Mesenteric fat pad (tissue), 1 donor: ENCODE data around the gene RNASE8. TPM values are rescaled to one million over a fixed set of nuclear protein-coding genes. Genes with fewer than 3 reads are reported as not detected.

Source experiments
- DNase-seq: peaks from one replicate; pipeline ENCODE4 v3.0.0-alpha.2; 2020; ENCODE audit warnings: low spot score
- total RNA-seq: library from RNA; stranded (reverse); fragmentation: NEBNext Ultra II Directional; extraction: Animal tissue kit (Norgen Biotek cat#: 25700); gene quantifications from one replicate; pipeline ENCODE4 v1.2.1, GENCODE V29; 2021
- donor health status: DM: yes; HTN: yes; CAD: no.

Gene RNASE8
- total RNA-seq, 1 donor from 2014 or later, result not detected

DNA sequence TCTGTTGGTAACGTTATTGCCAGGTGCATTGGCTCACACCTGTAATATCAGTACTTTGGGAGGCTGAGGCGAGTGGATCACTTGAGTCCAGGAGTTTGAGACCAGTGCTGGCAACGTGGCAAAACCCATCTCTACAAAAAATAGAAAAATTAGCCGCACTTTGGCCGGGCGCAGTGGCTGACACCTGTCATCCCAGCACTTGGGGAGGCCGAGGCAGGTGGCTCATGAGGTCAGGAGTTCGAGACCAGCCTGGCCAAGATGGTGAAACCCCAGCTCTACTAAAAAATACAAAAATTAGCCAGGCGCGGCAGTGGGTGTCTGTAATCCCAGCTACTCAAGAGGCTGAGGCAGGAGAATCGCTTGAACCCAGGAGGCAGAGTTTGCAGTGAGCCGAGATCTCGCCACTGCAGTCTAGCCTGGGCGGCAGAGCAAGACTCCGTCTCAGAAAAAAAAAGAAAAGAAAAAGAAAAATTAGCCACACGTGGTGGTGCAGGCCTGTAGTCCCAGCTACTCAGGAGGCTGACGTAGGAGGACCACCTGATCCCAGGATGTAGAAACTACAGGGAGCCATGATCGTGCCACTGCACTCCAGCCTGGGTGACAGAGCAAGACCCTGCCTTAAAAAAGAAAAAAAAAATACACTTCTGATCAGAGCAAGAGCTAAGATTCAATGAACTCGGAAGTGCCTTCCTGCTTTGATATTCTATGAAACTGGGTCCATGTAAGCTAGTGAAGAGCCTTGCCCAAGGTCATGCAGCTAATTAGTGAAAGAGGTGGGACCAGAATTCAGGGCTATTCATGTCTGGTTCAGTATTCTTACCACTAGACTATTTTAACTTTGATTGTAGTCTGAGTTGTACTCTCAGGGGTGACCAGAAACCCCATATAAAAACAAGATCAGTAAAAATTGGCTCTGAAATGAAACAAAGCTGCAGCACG lies 4.2 kb upstream of the RNASE8 start:
- DNase-seq, result no peak

DNA sequence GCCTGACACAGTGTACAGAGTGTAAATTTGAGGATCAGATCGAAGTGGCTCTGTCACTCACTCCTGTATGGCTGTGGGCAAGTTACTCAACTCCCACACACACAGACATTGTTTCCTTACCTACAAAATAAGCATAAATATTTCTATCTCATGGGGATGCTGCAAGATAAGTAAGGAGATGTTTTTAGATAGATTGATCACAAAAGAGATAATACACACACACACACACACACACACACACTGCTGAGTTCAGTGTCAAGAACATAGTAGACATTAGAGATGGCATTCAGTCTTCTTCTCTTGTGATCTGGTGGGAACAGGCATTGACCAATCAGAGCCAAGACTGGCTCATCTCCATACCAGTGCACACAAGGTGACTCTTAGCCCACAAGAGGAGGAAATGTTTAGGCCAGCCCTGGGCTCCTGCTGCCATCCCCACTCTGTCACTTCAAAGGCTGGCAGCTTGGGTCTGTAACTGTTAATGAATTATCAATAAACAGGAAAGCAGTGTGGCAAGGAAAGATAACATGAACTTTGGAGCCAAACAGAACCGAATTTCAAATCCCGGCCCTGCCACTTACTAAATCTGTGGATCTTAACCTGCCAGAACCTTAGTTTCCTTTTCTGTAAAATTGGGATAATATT lies 3.4 kb upstream of the RNASE8 start:
- DNase-seq, result no peak

DNA sequence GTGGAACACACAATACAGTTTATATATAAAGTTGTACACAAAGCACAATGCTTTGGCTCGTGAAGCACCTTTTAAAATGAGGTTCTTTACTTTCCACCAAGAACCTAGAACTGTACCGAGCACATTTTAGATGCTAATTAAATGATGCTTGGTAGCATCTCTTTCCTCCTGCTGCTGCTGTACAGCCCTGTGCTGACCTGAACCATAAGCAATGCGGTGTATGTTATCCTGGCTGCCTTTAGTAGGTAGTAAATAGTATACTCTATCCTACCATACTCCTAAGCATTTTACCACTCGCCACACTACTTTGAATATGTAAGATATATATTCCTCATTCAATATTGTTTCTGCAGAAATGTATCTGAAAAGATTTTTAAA lies 2.9 kb upstream of the RNASE8 start:
- DNase-seq, result no peak

DNA sequence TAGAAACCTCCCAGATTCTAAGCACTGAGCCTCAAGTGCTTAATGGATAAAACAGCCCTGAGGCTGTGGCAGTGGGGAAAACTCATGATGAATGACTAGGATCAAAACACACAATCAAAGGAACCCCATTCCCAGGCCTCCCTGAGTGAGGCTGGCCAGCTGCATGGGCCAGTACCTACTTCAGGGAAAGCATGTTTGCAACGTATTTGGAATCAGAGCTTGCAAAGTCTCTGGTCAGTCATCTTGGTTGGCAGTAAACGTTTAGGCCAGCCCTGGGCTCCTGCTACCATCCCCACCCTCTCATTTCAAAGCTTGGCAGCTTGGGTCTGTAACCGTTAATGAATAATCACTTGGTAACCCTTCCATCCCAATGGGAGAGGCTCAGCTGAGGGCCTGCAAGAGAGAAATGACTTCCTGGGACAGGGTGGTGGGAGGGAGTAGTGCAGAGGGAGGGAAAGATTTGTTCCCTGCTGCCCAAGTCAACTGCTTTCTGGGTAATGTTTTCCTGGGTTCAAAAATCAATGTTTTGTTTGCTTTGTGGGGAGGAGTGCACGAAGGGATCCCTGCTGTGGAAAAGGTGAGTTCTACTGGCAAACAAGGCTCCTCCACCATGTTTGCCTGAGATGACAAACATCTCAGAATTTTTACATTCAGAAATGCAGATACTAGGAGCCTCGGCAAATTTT lies 2.0 kb upstream of the RNASE8 start:
- no peak for DNase-seq

DNA sequence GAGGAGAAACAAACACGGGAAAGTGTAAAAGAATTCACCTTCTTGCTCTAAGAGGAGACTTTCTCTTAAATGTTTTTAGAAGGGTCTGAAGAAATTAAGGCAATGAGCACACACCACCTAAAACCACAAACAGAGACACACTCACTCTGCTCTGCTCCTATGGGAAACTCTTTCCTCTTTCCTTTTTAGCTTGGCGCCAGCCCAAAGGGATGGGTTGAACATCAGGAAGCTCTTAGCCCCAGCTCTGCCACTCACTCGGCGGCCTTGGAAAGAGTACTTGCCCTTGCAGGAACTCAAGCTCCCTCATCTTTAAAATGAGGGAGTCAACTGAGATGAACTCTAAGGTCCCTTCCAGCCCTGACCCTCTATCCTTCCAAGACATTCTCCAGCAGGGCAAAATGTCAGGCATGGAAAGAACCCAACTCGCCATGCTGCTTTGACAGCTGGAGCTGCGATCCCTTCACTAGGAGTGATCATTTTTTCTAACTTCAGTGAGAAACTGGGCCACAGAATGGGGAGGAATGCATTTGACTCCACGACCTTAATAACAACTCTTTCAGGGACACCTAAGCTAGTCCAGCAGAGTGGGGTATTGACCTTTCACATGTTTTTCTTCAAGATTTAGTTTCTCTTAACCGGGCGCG lies 980 bp upstream of the RNASE8 start:
- DNase-seq, result no peak

DNA sequence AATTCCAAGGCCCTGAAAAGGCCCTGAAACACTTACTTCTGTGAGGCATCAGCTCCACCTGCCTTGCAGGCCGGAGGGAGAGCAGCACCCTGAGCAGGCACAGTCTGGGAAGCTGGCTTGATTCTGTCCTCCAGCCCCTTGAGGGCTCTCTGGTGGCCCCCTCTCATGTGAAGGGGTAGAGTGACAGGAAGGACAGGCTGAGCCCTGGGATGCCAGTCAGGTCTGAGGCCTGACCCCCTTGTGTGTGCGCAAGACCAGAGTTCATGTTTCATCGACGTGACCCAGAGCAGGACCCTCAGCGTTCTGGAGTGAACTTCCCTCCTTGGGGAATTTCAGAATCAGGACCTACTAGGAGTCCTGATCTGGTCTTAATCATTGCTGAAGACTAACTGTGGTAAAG lies 1.3 kb downstream of the RNASE8 start:
- DNase-seq, result no peak

DNA sequence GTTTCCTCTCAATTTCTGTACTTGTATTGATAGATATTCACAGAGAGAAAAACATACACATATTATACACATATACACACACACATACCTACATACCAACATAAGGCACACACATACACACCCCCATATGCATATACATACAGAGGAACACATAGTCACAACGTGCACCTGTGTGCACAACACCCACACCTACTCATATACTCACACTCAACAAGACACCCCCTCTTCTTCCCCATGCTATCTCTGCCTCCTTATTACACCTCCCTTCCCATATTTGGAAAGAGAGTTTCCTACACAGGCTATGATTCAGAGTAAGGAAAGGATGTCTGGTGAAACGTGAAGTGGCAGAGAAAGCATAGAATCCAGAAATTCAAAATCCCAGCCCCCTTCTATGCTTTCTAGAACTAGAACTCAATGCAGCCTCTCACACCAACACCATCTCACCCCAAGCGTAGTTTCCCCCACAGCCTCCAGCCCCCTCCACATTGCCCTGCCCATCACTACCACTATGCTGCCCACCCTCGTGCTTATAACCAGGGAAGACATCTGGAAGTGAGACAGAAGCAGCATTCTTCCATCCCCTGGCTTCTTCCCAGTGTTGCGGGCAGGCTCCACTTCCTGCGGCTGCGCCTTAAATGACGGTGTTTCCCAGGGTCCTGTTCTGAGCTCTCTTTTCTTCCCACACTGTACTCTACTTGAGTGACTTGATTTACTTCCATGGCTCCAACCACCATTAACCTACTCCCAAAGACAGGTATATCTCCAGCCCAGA lies 2.4 kb downstream of the RNASE8 start:
- DNase-seq, result no peak

DNA sequence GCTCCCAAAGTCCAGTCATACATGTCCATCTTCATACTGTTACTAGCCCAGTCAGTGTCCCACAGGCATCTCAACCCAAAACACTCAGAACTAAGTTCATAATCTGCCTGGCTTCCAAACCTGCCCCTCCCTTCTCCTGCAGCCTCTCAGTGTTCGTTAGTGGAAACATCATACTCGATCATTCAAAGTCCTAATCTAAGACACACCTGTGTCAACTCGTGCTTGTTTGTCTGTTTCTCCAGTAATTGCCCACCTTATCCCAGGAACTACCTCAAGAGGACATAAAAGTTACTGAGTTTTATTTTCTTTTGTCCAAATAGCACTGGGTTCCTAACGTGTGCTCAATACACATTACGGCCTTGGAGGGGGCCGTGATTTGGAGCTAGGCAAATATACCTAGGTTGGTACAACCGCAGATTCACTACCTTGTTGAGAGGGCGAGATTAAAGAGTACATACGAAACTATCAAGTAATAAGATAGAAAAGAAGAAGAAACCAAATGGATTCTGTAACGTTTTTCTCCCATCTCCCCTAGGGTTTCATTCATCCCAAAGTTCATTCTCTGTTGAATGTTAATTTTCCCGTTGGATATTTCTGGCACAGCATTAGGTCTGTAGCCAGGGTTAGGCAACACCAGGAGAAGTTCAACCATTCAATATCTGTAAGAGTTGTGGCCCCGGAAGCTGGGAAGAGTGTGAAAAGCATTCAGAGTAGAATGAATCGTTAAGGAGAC lies 3.2 kb downstream of the RNASE8 start:
- no peak for DNase-seq

DNA sequence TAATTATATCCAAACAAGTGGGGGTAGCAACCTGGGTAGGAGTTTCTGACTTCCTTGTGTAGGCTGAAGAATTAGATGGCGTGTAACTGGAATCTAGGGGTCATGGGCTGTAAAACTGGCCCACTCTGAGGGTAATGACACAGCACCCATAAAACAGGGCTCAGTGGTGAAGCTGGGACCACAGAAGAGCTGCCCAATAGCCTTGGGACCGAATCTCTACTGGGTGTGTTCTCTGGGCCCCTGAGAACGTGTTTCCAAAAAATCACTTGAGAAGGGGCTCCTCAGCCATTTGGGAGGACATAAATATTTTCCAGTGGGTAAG lies 3.7 kb downstream of the RNASE8 start:
- DNase-seq, result no peak

DNA sequence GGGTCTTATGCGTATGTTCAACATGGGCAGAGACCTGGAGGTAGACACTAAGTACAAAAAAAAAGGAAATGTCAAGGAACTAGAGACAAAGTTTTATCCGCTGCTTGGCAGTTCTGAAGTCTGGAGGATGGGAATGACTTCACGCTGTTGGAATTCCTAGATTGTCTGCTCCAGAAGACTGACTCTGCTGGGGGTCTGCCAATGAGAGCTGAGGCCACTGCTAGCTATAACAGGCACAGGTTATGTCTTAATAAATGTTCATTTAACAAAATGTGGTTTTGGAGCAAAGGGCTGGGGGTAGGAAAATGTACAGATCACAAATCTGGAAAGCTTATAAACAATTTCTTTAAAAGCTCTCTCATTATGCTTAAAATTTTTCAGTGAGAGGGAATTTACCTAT lies 5.9 kb downstream of the RNASE8 start:
- no peak for DNase-seq

DNA sequence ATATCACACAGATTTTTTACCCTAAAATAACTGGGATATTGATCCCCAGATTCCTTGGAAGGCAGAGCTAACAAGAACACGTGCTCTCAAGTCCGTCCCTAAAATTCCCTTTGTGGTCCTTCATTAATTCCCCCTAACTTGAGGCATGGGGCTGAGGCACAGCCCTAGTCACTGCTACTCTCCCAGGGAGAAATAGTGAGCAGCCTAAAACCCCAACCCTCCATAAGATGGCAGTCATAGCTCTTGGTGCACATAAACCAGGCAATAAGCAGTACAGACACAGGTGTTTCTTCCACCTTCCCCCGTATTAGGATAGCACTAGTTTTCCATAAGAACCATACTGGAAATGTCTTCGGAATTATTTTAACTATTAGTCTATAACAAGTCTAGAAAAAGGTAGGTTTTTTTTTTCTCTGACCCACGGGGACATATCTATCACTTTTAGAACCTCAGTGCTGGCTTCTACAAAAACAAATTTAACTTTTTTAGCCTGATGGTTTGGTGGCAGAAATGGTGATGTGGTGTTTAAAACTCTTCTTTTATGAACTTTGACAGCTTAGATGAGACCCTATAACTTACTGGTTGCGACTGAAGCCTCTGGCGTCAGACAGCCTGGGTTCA lies 9.4 kb downstream of the RNASE8 start:
- DNase-seq, result no peak

DNA sequence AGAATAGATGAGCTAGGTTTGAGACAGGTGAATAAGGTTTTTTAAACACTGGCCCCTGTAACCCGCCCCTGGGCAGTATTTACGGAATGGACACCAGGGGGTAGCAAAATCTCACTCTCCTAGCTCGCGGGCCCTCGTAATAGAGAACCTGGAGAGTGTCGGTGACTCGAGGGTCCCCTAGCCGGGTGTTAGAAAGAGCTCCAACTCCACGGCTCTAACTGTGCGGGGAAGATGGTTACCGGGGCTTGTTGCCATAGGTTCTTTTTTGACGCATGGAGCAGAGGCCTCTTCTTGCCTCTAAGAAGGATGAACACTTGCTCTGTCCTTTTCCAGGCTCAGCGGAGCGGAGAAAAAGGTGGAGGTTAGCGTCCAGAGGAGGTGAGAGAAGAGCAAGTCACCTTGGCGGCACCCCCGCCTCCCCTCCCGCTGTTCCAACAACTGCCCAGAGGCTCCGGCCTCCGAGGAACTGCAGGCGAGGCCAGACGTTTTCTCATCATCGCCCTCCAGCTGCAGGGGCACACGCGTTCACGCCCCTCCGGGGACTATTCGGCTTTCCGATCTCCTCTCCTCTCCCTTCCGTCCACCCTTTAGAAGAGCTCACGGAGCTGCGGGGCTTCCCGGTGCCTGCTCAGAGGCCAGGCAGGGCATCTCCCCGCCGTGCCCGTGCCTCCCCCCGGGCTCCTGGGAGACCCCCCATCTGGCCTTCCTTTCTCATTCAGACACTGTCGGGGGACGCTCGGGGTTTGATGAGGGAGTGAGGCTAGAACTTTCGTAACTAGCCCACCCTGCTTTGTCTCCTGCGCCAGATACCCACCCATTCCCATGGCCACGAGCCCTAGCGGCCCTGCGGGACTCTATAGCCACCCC lies 11.1 kb downstream of the RNASE8 start:
- DNase-seq, result peak; percentile 88

DNA sequence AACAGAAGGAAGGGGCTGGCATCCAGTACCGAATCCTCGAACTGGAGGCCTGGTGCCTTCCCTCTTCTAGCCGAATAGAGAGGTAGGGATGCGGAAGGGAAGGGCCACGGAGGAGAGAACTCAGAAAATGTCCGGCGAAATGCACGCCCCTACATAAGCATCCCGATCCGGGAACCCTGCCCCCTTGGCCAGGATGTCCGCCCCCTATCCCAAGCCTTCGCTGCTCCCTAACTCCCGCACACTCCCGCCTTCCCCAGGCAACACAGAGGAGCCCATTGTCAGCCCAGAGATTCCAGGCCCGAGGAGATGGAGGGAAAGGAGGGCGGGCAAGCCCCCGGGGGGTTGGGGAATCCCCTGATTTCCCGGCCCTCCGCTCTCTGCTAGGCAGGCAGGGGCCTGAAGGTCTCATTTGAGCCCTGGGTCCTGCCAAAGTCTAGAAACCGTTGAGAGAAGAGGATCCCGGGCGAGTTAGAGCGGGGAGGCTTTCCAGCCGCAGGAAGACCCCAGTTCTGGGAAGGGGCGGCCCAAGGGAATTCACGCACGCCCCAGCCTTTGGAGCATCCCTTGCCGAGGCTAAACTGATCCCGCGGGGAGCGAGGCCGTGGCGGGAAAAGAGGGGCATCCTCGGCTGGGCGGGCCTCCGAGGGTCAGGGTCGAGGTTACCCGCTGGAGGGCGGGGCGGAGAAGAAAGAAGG lies 11.9 kb downstream of the RNASE8 start:
- DNase-seq, result peak; percentile 78

DNA sequence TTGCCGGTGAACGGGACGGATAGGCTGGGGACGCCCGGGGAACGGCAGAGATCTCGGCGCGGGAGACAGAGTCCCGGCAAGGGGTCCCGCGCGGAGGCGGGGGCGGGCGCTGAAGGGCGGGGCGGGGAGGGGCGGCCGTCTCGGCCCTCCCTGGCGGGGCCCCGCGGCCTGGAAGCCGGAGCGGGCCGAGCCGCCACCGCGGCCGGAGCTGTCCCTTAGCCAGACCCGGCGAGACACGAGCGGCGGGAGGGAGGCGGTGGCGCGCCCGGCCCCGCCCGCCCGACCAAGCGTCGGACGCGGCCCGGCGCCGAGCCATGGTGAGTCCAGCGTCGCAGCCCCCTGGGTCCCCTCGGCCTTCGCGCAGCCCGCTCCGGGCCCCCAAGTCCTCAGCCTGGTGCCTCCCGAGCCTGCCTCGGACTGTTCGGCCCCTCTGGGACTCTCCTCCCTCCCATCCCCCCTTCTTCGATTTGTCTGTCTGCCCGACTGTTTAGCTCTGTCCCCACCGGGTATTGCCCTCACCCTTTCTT lies 12.5 kb downstream of the RNASE8 start, which contains the start of gene ARHGEF40:
ARHGEF40 (plus strand) TSS at position 222 of the 527 bp plus-strand sequence; CDS start at position 315, 93 bp downstream.
- peak; percentile 90 for DNase-seq

DNA sequence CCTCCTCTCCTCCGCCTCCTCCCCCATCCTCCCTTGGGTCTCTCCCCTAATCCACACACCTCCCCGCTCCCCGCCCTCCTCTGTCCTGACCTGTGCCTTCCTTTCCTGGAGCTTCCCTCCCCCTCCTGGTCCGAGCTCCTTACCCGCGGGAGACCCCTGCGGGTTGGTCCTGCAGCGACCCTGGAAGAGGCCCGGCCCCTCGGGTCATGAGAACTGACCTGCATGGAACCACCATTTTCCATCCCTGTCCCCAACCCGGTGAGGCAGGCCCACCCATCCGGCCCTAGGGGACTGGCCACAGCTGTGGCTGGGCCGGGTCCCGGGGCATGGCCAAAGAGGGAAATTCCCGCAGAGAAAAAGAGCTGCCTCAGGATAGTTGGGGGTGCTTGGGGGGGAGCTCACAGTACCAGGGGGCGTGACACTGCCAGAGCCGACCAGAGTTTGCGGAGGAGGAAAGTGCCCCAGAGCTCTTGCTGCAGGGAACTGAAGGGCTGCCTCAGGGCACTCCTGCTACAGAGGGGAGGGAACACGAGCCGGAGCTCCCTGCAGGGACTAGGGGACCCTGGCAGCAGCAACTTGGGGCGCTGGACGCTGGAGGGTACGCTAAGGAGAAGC lies 13.1 kb downstream of the RNASE8 start:
- DNase-seq, result peak; percentile 88

DNA sequence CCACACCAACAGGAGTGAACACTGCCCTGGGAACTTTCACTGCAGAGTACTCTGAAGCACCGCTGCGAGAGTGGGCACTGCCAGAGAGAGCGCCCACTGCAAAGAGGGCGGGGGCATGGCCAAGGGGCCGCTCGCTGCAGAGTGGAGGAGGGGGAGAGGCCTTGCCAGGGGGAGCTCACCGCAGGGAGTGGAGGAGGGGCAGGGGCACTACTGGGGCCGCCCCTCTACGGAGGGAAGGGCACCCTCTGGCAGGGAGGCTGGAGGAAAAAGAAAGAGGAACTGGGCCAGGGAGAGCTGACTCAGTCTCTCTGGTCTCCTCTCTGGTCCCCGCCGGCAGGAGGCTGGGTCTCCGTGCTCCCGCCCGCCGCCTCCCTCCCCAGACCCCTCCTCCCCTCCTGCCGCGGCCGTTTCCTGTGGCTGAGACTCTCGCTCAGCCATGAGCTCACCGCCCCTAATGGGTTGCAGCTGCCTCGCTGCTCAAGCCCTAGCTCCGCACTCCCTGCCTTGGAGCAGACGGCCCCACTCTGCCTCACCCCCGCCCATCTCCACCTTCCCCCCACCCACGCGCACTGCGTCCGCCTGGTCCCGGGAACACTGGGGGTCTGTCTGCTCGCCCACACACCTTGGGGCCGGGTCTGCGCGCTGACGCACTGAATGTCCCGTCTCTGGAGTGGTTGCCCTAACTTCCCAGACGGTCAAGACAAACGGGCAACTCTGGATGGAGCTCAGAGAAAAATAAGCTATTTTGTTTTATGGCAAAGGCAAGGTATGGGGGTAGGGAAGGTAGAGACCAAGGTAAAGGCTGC lies 13.8 kb downstream of the RNASE8 start:
- DNase-seq, result peak; percentile 92
